Measurements from ENCODE around the gene NRGN. TPM values are rescaled to one million over a fixed set of nuclear protein-coding genes. Genes with fewer than 3 reads are reported as not detected.
"Not testable (repeated sequence)": the region's sequence is repeated elsewhere in the genome, so short reads cannot be mapped to it uniquely, and the experiment has no call there.

Gene NRGN
- total RNA-seq, 1 donor from 2014 or later = 5.7 TPM

DNA sequence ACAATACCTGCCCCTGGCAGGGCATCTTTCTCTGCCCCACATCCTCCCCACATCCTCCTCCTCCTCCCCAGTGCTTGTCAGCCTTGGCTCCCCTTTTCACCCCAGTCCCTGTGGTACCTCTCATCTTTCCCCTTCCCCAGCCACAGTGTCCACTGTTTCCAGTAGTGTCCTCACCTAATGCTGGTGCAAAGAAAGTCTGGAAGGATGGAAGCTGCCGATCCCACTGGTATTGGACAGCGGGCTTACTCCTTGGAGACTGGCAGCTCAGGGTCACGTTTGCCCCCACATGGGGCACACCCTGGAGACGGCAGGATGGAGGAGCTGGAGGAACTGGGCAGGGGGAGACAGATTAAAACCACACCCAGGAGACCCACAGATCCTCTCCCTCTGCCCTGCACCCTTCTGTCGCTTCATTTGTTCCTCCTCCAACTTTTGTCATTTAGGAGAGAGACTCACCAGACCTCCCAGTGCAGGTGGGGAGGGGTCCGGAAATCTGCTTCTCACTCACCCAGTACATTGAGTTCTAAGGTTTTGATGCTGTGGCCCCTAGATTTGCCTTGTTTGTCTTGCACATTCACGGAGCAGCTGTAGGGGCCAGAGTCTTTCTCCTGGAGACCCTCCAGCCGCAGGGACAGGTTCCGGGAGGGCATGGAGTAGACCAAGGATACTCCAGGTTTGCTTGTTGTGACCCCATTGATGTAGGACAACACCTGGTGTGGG is 16.5 kb downstream of the NRGN start:
- intact Hi-C loops (cut with micrococcal nuclease) = no loop called here

DNA sequence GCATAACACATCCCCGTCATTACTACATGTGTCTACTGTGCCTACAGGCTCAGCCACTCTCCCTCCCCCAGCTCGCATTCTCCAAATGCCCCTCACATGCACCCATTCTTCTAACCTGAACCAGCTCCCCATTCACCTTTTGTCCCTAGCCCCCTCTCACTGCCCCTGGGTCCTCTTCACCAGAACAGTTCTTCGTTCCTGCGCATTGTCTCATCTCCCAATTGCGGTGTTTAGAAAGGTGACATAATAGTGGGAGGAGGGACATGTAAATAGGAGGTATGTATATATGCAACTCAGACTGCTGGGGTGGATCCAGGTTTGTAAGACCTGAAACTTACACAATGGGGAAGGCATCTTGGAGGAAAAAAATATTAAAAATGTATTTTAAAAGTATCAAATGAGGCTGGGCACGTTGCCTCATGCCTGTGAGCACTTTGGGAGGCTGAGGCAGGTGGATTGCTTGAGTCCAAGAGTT is 17.0 kb downstream of the NRGN start:
- intact Hi-C loops (cut with micrococcal nuclease) = no loop called here

DNA sequence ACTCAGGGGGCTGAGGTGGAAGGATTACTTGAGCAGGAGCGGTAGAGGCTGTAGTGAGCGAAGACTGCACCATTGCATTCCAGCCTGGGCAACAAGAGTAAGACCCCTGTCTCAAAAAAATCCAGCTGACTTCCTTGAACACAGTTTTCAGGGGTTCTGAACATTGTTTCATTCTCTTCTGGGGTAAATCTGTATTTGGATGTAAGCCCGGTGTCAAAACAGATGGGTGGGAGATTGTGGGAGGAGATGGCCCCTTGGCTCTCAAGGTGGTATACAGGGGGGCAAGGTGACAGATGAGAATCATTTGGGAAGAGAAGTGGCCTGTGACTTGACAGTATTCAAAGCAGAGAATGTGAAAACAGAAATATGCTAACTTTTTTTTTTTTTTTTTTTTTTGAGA is 17.6 kb downstream of the NRGN start:
- intact Hi-C loops (cut with micrococcal nuclease) = no loop called here

DNA sequence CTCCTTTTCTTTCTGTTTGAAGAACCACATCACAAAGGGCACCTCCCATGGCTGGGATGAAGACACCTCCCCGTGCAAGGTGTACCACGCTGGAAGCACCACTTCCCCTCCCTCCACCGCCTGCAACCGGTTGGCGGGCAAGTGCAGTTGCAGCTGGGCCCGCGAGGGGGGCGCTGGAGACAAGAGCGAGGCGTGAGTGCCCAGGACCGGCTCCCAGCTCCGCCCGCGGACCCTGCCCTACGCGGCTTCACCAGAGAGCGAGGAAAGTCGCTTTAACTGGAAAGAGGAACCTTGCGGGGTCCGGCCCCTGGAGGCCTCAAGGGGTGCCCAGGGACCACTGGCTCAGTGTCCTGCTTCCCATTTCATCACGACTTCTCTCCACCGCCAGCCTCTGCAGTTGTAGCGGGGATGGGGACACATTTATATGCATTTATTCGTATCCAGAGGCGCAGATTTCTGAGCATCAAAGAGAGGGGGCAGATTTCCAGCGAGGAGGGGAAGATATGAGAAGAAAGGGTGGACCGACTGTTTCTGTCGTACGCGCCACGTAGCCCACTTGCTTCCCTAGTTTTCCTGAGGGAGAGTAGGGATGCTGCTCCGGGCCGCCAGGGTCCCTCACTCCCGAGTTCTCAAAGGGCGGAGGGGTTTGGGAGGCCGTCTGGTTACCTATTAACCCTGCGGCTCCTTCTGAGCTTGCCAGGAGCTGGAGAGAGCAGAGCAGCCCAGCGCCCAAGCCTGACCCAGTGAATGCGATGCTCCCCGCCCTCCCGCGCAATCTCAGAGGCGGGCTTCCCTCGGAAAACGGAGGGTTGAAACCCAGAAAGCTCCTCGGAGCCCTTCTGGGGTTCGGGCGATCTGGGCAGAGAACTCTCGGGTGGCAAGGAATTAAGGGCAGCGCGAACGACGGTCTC is 18.9 kb downstream of the NRGN start:
- intact Hi-C loops (cut with micrococcal nuclease) = loop anchor here (1.0 kb wide), 1 partner anchor 12 kb away; no protein-coding TSS in a partner anchor

DNA sequence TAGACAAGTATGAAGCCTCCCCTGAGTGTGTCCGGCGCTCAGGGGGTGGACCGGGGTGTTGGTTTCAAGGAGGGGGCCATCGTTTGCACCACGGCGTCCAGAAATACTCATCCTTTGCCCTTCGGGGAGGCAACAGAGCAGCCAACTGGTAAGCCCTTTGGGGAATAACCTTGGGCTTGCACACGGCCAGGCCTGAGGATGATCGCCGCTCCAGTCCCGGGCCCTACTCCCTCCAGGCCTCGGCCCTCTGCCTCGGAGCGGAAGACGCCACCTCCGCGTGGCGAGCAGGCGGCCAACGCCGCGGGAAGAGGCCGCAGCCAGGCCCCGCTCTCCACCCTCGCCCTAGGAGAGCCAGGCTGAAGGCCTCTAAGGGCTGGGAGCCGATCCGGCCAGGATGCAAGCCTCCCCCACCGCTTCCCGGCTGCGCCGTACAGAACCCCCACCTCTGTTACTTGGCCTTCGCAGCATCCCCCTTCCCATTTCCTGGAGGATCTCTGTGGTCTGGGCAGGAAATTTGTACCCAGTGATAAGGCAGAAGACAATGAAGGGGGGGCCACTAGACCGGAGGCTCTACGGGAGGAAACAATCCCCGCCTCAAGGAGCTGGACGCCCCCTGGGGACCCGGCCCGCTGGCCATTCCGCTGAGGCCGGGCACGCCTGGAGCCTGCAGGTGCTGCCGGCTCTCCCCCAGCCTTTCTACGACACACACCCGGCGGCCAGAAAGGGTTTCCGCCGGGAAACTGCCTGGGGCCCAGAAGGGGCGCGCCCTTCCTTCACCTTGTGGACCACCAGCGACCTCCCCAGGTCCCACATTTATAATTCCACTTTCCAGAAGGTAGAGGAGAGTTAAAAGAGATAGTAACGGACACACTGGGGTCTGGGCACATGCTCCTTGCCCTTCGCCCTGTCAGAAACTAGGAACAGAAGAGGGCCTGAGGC is 19.8 kb downstream of the NRGN start:
- intact Hi-C loops (cut with micrococcal nuclease) = no loop called here

DNA sequence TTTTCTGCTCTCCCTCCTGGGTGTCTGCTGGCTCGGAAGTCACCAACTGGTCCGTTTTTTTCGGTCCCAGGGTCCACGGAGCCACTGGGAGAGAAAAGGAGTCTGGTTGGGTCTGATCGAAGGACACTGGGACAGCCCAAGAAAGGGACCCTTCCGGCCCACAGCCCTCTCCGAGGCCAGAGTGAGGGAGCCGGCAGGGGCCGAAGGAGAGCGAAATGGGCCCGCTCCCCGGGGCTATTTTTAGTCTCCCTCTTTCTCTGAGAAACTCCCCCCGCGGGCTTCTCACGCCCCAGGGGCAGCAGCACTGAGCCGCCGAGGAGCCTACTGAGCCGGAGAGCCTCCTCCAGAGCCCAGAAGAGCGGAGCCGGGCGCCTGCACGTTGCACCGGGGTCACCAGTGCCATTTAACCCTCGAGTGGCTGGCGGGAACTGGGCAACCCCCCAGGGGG is 20.5 kb downstream of the NRGN start:
- intact Hi-C loops (cut with micrococcal nuclease) = no loop called here

DNA sequence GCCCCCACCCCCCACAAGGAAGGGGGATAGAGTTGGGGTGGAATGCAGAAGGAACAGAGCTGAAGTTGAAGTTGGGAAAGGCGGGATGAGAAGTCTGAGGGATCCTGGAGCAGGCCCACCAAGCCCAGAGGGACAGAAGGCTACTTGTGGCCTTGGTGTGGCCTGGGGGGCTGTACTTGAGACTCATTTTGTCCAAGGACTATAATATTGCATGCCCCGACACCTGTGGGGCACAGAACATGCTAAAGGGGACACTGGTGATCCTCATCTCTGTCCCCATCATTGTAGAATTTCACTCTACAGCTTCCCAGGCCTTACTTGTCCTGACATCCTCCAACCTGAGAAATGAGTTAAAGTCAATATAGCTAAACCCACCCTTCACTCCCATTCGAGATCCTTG is 21.1 kb downstream of the NRGN start:
- intact Hi-C loops (cut with micrococcal nuclease) = no loop called here

DNA sequence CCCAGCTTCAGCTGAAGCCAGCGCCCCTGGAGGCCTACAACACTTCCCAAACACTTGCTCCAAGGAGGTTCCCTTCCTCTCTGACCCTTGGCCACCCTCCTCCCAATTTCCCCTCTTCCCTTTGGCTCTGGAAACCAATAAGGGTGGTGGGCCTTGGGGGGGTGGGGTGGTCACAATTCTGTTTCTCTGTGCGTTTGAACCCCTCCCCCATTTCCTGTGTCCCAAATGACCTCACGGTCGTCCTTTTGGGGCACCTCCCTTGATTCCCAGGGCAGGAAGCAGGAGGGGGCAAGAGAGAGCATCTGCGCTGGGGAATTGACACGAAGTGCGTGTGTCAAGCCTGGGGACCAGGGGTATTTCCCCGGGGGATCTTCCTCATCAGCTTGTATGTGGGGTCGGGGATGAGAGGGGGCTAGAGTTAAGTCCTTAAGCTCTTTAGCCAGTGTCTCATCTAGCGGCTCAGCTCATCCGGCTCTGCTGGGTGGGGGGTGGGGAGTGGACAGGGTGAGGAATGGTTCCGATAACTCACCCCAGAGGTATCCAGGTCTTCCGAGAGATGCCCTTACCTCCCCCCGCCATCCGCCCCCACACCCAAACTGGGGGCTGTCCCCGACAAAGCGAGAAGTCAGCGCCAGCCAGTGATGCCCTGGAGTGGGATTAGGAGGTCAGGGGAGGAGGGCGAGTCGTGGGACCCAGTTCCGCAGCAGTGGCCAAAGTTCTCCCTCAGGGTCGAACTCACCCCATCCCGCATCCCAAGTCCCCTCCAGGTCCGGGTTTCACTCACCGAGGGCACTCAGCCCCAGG is 21.8 kb downstream of the NRGN start:
- intact Hi-C loops (cut with micrococcal nuclease) = loop anchor here (1.0 to 2.0 kb wide), 2 partner anchors 39 to 115 kb away; partner anchors contain the start of gene MSANTD2

DNA sequence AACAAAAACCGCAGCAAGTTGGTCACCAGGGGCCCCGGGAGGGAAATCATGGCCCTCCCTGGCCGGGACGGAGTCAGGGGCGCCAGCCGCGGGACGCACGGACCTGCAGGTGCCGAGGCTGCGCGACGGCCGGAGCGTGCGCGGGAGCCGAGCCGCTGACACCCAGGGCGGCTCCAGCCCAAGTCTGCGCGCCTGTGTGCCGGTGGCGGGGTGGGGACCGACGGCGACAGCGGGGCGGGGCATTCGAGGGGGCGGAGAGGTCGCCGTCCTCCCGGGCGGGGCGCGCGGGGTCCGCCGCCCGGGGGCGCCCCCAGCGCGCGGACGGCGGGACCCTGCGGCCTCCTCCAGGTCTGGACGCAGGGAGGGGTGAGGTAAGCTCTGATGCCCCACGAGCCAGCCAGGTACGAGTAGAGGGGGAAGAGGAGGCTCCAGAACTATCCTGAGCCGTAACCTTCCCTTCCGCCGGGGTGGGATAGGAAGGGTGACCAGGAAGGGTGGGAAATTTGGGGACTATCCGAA is 22.4 kb downstream of the NRGN start, which contains the start of gene ESAM:
Gene ESAM, minus strand, starts transcription at position 186 of the 519 bp plus-strand sequence. Its CDS starts 136 bp downstream, at position 50.
- intact Hi-C loops (cut with micrococcal nuclease) = loop anchor here (1.0 to 2.0 kb wide), 2 partner anchors 38 to 115 kb away; partner anchors contain the start of gene MSANTD2

DNA sequence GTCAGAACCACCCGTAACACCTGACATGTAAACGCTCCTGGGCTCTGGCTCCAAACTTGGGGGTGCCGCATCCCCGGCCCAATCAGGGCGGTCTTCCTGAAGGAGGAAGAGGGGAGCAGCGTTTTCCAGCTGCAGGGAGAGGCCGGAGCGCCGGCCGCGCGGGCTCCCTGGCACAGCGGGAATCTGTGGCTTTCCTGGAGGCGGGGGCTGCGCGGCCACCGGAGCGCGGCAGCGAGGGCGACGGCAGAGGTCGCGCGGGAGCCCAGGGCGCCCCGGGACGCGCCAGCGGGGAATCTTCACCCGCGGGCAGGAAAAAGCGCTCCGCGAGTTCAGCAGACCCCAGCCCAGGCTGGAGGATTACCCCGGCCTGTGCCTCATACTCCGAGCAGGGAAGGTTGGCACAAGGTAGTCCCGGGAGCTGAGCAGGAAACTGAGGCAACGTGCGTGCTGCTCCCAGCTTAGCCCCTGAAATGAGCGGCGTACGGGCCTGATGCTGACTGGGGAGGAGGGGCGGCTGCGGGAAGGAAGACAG is 22.9 kb downstream of the NRGN start:
- intact Hi-C loops (cut with micrococcal nuclease) = loop anchor here (1.0 to 2.0 kb wide), 6 partner anchors 16 to 114 kb away; partner anchors contain the start of genes MSANTD2, SIAE and SPA17

DNA sequence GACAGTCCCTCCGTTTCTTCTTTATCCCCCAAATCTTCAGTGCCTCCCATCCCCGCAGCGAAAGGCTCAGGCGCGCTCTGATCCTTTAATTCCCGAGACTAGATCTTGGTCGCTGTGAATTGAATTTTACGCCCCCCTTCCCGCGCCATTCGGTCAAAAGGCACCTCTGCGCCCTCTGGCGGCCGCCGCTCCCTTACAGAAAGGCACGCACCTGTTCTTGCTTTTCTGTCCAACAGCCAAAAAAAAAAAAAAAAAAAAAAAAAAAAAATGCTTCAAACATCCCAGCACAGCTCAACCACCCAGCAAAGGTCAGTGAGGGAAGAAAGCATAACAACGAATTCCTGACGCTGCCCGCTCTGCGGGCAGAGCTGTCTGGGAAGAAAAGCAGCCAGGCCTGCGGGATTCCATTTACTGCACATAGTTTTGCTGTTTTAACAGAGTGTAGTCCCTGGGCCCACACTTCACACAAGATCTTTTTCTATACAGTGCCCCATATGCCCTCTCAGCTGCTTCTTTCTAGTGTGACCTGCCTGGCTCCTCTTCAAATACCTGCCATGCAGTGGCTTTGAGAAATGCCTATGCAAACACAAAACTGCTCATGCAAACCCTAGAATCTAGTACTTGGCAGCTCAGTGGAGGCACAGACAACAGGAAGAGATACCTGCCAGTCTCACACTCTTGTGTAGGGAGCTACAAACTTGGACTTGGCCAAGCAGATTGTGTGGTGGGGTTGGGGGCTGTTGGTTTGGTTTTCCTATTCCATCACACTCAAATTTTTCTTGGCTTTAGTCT is 23.6 kb downstream of the NRGN start:
- intact Hi-C loops (cut with micrococcal nuclease) = loop anchor here (1.0 to 2.0 kb wide), 5 partner anchors 17 to 113 kb away; partner anchors contain the start of genes SIAE and SPA17

DNA sequence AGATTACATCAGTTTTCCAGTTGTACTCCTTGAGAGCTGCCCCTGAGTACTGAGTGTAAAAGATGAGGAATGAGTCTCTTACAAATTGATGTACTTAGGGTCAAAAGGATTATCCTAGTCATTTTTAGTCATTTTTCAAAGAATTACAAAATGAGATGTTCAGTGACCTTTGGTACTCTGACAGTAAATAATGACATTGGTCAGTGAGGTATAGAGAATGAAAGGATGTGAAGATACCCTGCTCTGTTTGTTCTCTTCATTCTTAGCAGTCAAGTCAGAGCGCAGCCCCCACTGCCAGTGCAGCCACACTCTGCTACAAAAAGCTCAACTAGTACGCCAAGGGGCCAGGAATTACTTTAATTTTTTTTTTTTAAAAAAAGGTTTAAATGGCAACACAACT is 26.4 kb downstream of the NRGN start:
- intact Hi-C loops (cut with micrococcal nuclease) = no loop called here

DNA sequence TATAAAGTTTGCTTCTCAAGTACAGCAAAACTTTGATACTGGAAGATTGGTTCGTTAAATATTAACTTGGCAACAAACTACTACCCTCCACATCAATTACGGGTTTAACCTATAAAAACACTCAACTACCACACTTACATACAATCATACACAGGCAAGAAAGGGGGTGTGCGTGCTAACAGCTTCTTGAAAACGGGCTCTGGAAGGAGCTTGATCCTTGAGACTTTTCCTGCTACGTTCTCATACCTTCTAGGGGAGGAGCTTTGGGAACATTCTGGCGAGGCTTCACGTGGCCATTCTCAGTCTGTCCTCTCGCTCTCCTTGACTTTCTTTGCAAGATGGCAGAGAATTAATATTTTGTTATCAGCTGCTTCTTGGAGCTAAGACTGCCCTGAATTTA is 29.2 kb downstream of the NRGN start:
- intact Hi-C loops (cut with micrococcal nuclease) = no loop called here

DNA sequence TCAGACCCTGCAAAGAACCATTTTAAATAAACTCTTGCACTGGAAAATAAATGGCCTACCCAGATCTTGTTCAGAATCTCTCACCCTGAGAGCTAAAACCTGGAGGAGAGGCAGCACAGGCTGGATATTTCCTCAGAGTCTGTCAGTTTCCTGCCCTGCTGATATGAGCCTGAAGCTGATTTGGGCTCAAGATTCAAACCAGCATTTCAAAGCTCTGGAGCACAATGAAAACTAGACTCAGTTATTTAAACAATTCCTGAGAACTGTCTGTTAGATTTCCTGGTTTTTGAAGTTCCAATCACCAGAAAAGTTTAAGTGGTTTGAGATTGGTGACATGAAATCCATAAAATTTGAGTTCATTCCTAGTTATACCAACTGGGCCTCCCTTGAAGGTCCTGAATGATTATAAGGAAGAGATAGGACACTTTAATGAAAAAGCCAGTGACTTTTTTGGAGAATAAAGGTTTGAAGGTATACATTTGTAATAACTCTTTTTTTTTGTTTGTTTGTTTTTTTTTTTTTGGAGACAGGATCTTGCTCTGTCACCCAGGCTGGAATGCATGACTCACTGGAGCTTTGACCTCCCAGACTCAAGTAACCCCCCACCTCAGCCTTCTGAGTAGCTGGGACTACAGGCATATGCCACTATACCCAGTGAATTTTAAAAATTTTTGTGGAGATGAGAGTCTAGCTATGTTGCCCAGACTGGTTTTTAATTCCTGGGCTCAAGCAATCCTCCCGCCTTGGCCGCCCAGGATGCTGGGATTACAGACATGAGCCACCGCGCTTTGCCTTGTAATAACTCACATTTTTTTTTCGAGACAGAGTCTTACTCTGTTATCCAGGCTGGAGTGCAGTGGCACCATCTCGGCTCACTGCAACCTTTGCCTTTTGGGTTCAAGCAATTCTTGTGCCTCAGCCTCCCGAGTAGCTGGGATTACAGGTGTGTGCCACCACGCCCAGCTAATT is 30.3 kb downstream of the NRGN start:
- intact Hi-C loops (cut with micrococcal nuclease) = no loop called here

DNA sequence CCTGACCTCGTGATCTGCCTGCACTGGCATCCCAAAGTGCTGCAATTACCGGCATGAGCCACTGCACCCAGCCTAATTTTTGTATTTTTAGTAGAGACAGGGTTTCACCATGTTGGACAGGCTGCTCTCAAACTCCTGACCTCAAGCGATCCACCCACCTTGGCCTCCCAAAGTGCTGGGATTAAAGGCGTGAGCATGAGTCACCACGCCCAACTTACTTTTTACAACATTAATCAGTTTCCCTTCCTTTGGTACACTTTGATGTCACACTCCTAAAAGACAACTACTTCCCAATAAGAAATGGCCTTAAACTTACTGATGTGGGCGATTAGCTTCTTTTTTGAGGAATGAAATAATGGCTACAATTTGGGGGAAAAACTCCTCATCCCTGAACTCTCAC is 31.2 kb downstream of the NRGN start:
- intact Hi-C loops (cut with micrococcal nuclease) = not testable (repeated sequence)

DNA sequence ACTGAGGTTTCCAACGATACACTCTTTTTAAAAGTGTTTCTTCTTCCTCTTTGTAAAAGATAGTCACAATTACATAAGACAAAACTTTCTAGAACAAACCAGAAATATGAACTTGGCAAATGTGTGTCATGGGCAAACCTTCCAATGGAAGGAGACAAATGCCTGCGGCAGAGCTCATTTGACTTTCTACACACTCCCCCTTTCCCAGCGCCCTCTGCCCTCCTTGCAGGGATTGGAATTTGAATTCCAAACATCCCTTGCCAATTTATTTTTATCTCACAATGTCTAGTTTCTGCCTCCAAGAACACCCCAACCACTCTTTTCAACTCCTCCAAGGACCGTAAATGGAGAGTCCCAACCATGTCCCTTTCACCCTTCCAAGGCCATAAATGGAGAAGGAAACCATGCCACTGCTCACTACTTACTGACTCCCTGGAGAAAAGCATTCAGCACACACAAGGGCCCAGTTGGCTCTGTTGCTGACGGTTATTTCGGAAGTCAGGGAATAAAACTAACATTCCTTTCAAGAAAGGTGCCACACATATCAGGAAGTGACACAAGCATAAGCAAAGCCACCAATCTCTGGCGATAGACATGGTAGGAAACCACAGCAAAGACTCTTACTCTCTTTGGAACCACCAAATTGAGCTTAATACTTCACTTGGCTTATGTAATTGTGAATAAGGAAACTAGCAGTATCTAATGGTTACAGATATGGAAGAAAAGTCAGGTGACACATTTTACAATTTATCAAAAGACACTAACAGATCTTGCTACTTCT is 37.3 kb downstream of the NRGN start:
- intact Hi-C loops (cut with micrococcal nuclease) = no loop called here

Measured in T-helper 2 cell treated with Interferon-gamma antibody and Interleukin-4, amounts not matched to agents 100 ng/mL and 5 ng/mL, for 36 hours (primary cell).